ENCODE measurements around the gene HIGD1A.

HIGD1A gene

GRCh38 chr3:42804106-42804830 is at the start of gene HIGD1A:
TSS of gene HIGD1A (minus strand) at chr3:42804490. CDS start at chr3:42794253, 10,237 bp downstream.
- peak; percentile 95 for DNase-seq (ENCODE audit: low read depth)

GRCh38 chr3:42853739-42854302 is 49.5 kb upstream of the HIGD1A start:
- DNase-seq (ENCODE audit: low read depth): no peak

GRCh38 chr3:42853056-42853455 is 48.8 kb upstream of the HIGD1A start:
- DNase-seq (ENCODE audit: low read depth): no peak

DNA sequence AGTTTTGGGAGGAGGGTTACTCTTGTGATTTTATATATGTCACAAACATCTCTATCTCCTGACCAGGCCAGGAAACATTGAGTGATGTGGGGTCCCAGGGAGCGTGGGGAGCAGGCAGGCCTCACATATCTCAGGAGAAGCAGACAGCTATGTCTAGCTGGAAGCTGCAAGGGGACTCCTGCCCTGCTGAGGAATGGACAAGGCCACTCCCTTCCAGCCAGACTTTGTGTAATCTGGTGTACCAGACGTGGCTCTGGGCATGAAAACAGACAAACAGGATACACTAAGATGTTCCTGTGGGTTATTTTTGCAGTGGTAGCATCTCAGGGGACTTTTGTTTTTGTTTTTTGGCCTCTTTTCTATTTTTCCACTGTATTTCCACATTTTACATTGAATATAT is 48.2 kb upstream of the HIGD1A start:
- peak; percentile 31 for DNase-seq (ENCODE audit: low read depth)

- DNase-seq (ENCODE audit: low read depth): no peak
Measured at GRCh38 chr3:42851228-42851834, 47.0 kb upstream of the HIGD1A start.

DNA sequence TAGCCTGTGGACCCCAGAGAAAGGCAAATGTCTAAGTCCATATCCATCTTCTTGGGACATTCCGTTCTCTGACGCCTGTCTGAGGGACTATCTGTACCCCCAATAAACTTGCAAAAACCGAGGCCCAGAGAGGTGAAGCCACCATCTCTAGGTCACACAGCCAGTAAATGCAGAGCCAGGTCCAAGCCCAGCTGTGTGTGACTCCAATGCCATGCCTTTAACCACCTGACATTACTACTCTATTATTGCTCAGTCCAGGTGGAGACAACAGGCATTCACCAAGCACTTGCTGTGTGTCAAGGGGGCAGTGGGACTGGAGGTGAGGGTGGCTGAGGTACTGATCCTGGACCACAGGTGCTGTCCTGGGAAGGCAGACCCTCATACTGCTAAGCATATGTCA is 46.0 kb upstream of the HIGD1A start:
- DNase-seq (ENCODE audit: low read depth): no peak

DNA sequence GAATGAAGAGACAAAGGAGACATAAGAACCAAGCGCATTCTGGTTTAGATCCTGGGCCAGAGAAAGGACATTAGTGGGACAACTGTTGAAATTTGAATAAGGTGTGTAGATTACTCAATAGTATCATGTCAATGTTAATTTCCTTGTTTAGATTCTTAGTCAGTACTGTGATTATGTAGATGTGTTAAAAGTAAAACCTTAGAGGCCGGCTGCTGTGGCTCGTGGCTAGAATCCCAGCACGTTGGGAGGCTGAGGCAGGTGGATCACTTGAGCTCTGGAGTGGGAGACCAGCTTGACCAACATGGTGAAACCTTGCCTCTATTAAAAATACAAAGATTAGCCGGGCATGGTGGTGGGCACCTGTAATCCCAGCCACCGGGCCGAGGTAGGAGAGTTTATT is 44.7 kb upstream of the HIGD1A start:
- no peak for DNase-seq (ENCODE audit: low read depth)

DNA sequence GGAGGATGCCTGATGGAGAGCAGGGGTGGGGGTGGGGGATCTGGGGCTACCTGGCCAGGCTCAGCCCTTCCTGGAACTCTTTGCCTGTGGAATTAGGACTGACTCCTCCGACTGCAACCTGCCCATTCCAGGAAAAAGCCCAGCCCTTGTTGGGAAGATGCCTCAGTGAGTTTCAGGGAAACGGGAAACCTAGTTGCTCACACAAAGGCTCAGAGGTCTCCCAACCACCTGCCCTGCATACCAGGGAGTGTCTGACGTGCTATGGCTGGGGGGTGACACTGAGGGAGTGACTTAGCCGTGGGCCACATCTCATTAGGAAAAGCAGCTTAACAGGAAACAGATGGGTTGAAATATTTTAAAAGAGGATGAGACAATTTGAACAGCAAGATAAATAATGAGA is 43.4 kb upstream of the HIGD1A start:
- no peak for DNase-seq (ENCODE audit: low read depth)

GRCh38 chr3:42846685-42847522 is 42.6 kb upstream of the HIGD1A start:
- no peak for DNase-seq (ENCODE audit: low read depth)

DNA sequence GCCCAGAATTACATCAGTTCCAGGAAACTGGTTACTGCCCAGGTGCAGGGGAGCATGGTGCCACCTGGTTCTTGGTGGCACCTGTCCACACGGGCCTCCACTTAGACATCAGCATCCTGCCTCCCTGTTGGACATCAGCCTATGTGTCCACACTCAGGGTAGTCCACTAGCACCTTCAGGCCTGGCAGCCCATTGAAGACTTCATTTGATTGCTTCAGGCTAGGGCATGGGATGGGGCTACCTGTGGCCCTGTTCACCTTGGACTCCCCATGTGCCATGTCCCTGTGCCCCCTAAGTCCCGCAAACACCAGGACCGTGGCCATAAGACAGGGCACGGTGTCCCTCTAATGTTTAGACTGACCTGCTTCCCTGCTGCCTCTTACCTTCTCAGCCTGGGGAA is 40.5 kb upstream of the HIGD1A start:
- no peak for DNase-seq (ENCODE audit: low read depth)

DNA sequence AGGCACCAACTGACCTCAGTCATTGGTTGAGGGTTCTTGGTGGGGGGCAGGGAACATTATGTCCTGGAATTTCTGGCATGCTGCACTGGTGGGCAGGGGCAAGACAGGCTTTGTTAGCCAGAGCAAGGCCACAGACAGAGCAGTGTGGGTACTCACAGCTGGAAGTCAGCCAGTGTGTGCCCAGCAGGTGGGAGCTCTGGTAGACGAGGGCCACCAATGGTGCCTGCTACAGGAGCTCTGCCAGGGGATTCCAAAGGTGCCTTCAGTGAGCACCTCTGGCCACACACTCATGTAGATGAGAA is 40.1 kb upstream of the HIGD1A start:
- no peak for DNase-seq (ENCODE audit: low read depth)

GRCh38 chr3:42843713-42844411 is 39.6 kb upstream of the HIGD1A start:
- no peak for DNase-seq (ENCODE audit: low read depth)

- no peak for DNase-seq (ENCODE audit: low read depth)
Measured at GRCh38 chr3:42841332-42841731, 37.0 kb upstream of the HIGD1A start.

- peak; percentile 68 for DNase-seq (ENCODE audit: low read depth)
Measured at GRCh38 chr3:42839616-42840015, 35.3 kb upstream of the HIGD1A start.

DNA sequence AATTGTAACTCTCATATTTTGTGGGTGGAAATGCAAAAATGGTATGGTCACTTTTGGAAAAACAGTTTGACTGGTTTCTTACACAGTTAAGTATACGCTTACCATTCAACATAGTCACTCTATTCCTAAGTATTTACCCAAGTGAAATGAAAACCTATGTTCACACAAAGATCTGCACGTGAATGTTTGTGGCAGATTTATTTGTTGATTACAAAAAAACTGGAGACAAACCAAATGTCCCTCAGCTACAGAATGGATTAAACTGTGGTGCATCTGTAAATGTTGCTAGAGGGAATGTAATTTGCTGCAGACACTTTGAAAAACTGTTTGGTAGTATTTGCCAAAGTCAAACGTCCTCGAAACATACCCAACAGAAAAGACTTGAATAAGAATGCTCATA is 34.3 kb upstream of the HIGD1A start:
- no peak for DNase-seq (ENCODE audit: low read depth)

GRCh38 chr3:42836150-42837123 is 32.1 kb upstream of the HIGD1A start:
- no peak for DNase-seq (ENCODE audit: low read depth)

- peak; percentile 59 for DNase-seq (ENCODE audit: low read depth)
Measured at GRCh38 chr3:42831321-42831713, 27.0 kb upstream of the HIGD1A start.

GRCh38 chr3:42830437-42831320 is 26.4 kb upstream of the HIGD1A start:
- peak; percentile 39 for DNase-seq (ENCODE audit: low read depth)

DNA sequence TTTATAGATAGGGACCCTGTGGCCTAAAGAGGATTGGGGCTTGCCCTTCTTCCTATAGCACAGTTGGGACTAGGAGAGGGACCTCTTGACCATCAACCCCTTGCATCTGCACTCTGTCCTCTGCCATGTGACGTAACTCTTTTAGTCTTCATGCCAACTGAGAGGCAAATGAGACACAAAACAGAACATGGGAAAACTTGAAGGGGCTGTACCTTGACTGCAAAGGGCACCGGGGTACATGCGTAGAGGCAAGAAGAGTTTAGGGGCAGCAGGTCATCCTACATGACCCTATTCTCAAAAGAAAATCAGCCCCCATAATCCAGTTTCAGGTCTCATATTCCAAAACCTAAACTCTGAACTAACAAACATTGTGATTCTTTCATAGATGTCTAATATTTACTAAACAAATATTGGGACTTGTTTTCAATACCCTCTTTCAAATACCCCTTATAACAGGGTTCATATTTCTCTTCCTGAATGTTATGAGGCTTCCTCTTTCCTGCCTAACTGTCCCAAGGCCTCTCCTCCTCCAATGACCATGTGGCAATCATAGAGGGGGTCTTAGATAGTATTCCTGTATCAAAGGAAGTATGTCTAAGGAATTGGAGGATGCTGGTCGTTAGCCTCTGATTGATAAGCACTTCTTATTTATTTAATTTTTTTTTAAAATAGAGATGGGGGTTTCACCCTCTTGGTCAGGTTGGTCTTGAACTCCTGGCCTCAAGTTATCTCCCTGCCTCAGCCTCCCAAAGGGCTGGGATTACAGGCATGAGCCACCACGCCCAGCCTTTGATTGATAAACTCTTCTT is 25.5 kb upstream of the HIGD1A start:
- no peak for DNase-seq (ENCODE audit: low read depth)

All from fibroblast of gingiva (primary cell).